SK-N-SH (cell line): ENCODE results near the gene TP53I3. TPM values are rescaled to one million over a fixed set of nuclear protein-coding genes. Genes with fewer than 3 reads are reported as not detected.
A peak's percentile ranks its signal among the peaks of the same experiment; 100 is the strongest.

Source experiments
- CTCF ChIA-PET: fragments of 300-600, 350-600 bp; formaldehyde crosslinking; extraction: SDS; loops from one replicate; lab custom pipeline; 2021; lab: Yijun Ruan, JAX
- POLR2A ChIA-PET: fragments of 350-600 bp; sonication (Branson Sonifier 250); formaldehyde crosslinking; extraction: SDS; loops from one replicate; lab custom pipeline; 2020; ENCODE audit warnings: antibody characterized with exemption, inconsistent platforms; lab: Yijun Ruan, JAX
- DNase-seq: peaks from one replicate; pipeline ENCODE4 v3.0.0; 2012
- H2AFZ ChIP-seq: fragments of 200-600 bp; sonication (generic); 2 replicates; pipeline ENCODE4 v1.8.1; 2016; ENCODE audit warnings: antibody characterized with exemption, mild to moderate bottlenecking, low read depth
- H3F3A ChIP-seq: fragments of 200-600 bp; sonication (generic); replicated peaks from 2 replicates; pipeline ENCODE3; 2016; ENCODE audit warnings: antibody characterized with exemption, mild to moderate bottlenecking; ENCODE audit not compliant: insufficient read depth
- H3K27ac ChIP-seq, 2 experiments: fragments of 200-500 bp in 1 of 2; fragments of 200-600 bp in 1 of 2; sonication (Bioruptor generic) in 1 of 2; sonication (generic), shearing (Covaris generic) in 1 of 2; 2 replicates each; pipeline versions ENCODE4 v1.5.1 to v1.6.1; 2014 to 2016; ENCODE audit warnings: low read depth in 2 of 2, inconsistent platforms in 1 of 2, low read length in 1 of 2, mild to moderate bottlenecking in 1 of 2, mixed read lengths in 1 of 2
- H3K27me3 ChIP-seq: fragments of 200-600 bp; sonication (generic), shearing (Covaris generic); 2 replicates; pipeline ENCODE4 v1.6.1; 2016; ENCODE audit warnings: mixed run types; ENCODE audit not compliant: insufficient read depth
- H3K36me3 ChIP-seq, 2 experiments: fragments of 200-500 bp in 1 of 2; fragments of 200-600 bp in 1 of 2; sonication (Bioruptor generic) in 1 of 2; sonication (generic) in 1 of 2; replicated peaks in 1 of 2; 2 replicates each; pipeline versions ENCODE3 to v1.5.1; 2014 to 2016; ENCODE audit warnings: low read length in 1 of 2, mild to moderate bottlenecking in 1 of 2; ENCODE audit not compliant: insufficient read depth in 2 of 2, control insufficient read depth in 1 of 2
- H3K4me1 ChIP-seq, 2 experiments: fragments of 200-500 bp in 1 of 2; fragments of 200-600 bp in 1 of 2; sonication (Bioruptor generic) in 1 of 2; sonication (generic), shearing (Covaris generic) in 1 of 2; 2 replicates each; pipeline versions ENCODE4 v1.5.1 to v1.6.1; 2014 to 2016; ENCODE audit warnings: low read depth in 1 of 2, low read length in 1 of 2, mixed run types in 1 of 2; ENCODE audit not compliant: insufficient read depth in 2 of 2, control insufficient read depth in 1 of 2
- H3K4me2 ChIP-seq: fragments of 200-600 bp; sonication (generic), shearing (Covaris generic); 2 replicates; pipeline ENCODE4 v1.6.1; 2017; ENCODE audit warnings: mixed run types
- H3K4me3 ChIP-seq, 2 experiments: fragments of 200-500 bp in 1 of 2; fragments of 200-600 bp in 1 of 2; sonication (Bioruptor generic) in 1 of 2; sonication (generic), shearing (Covaris generic) in 1 of 2; 2 replicates each; pipeline versions ENCODE4 v1.5.1 to v1.8.1; 2014 to 2016; ENCODE audit warnings: low read depth in 2 of 2, inconsistent platforms in 1 of 2, low read length in 1 of 2, mild to moderate bottlenecking in 1 of 2, mixed read lengths in 1 of 2, moderate library complexity in 1 of 2
- H3K79me2 ChIP-seq: fragments of 200-600 bp; sonication (generic); 2 replicates; pipeline ENCODE4 v1.8.1; 2017; ENCODE audit warnings: mild to moderate bottlenecking; ENCODE audit not compliant: insufficient read depth
- H3K9ac ChIP-seq: fragments of 200-600 bp; sonication (generic); 2 replicates; pipeline ENCODE4 v1.6.1; 2017; ENCODE audit warnings: mixed run types
- H3K9me2 ChIP-seq: fragments of 200-600 bp; sonication (generic); 2 replicates; pipeline ENCODE4 v1.6.1; 2017; ENCODE audit warnings: mixed run types
- H3K9me3 ChIP-seq: fragments of 200-600 bp; sonication (generic); 2 replicates; pipeline ENCODE4 v1.6.1; 2017; ENCODE audit warnings: mixed run types, mild to moderate bottlenecking, moderate library complexity
- H4K20me1 ChIP-seq: fragments of 200-600 bp; sonication (generic); 2 replicates; pipeline ENCODE4 v1.6.1; 2017; ENCODE audit warnings: mild to moderate bottlenecking, mixed run types; ENCODE audit not compliant: insufficient read depth
- ELF1 ChIP-seq: IDR thresholded peaks from 2 replicates; pipeline ENCODE4 v1.4.0; 2012
- EP300 ChIP-seq, 2 experiments: IDR thresholded peaks; 2 replicates each; pipeline versions ENCODE4 v1.4.0 to v1.6.1; 2012; ENCODE audit warnings: borderline replicate concordance in 1 of 2, low read depth in 1 of 2, low read length in 1 of 2
- EZH2phosphoT487 ChIP-seq: fragments of 200-600 bp; sonication (generic); IDR thresholded peaks from 2 replicates; pipeline ENCODE4 v1.6.1; 2017; ENCODE audit warnings: low read depth, mixed run types, mild to moderate bottlenecking, antibody characterized with exemption, moderate library complexity, borderline replicate concordance
- FOXJ3 ChIP-seq: sonication (generic); formaldehyde crosslinking; IDR thresholded peaks from 2 replicates; pipeline ENCODE4 v1.5.1; 2020; ENCODE audit warnings: mild to moderate bottlenecking, missing genetic modification reagents
- FOXM1 ChIP-seq: IDR thresholded peaks from 2 replicates; pipeline ENCODE4 v1.4.0; 2012; ENCODE audit warnings: low read depth, mild to moderate bottlenecking
- GATA2 ChIP-seq: sonication (generic); formaldehyde crosslinking; IDR thresholded peaks from 2 replicates; pipeline ENCODE4 v1.5.0; 2020; ENCODE audit warnings: mild to moderate bottlenecking, missing genetic modification reagents
- MEF2A ChIP-seq: IDR thresholded peaks from 2 replicates; pipeline ENCODE4 v1.4.0; 2012; ENCODE audit warnings: low read depth, borderline replicate concordance
- RAD21 ChIP-seq: IDR thresholded peaks from 2 replicates; pipeline ENCODE4 v1.6.1; 2012; ENCODE audit warnings: mild to moderate bottlenecking, low read length
- RCOR1 ChIP-seq: fragments of 150-350 bp; IDR thresholded peaks from 2 replicates; pipeline ENCODE4 v1.6.1; 2017; ENCODE audit warnings: antibody characterized with exemption, low read length
- RXRA ChIP-seq: IDR thresholded peaks from 2 replicates; pipeline ENCODE4 v1.4.0; 2012; ENCODE audit warnings: low read depth, mild to moderate bottlenecking, borderline replicate concordance
- SIN3A ChIP-seq: IDR thresholded peaks from 2 replicates; pipeline ENCODE4 v1.6.1; 2012; ENCODE audit warnings: low read depth, mild to moderate bottlenecking, low read length, moderate library complexity, borderline replicate concordance
- SMC3 ChIP-seq: IDR thresholded peaks from 2 replicates; pipeline ENCODE4 v1.6.1; 2012; ENCODE audit warnings: low read depth, low read length, improper control_type of control experiment
- TAF1 ChIP-seq: IDR thresholded peaks from 2 replicates; pipeline ENCODE4 v1.6.1; 2012; ENCODE audit warnings: low read depth, mild to moderate bottlenecking, low read length, moderate library complexity, borderline replicate concordance
- TEAD4 ChIP-seq: IDR thresholded peaks from 2 replicates; pipeline ENCODE4 v1.4.0; 2012; ENCODE audit warnings: mild to moderate bottlenecking, borderline replicate concordance; ENCODE audit not compliant: insufficient read depth
- WGBS: methylation state at CpG from one replicate; pipeline ENCODE4 v1.1.6; 2017; ENCODE audit warnings: low lambda C conversion rate; 5-methylcytosine and 5-hydroxymethylcytosine counted together
- polyA plus RNA-seq, 3 experiments: library from polyadenylated mRNA; depleted of rRNA; stranded (reverse); fragments of >200 nt; gene quantifications; 2 replicates each; pipeline ENCODE4 v1.2.3, GENCODE V29; 2012
- TF ChIP-seq, protein P1 (sequence below): fragments of 200-600 bp; sonication (generic); IDR thresholded peaks from 2 replicates; pipeline ENCODE4 v1.6.1; 2017; ENCODE audit warnings: antibody characterized with exemption, mild to moderate bottlenecking, moderate library complexity
- TF ChIP-seq, protein P2 (sequence below): IDR thresholded peaks from 2 replicates; pipeline ENCODE4 v1.4.0; 2012; ENCODE audit warnings: low read depth, borderline replicate concordance

Gene TP53I3
- polyA plus RNA-seq, 1 of the 3 experiments (the other 2 are of a cell fraction) = 110 TPM

DNA sequence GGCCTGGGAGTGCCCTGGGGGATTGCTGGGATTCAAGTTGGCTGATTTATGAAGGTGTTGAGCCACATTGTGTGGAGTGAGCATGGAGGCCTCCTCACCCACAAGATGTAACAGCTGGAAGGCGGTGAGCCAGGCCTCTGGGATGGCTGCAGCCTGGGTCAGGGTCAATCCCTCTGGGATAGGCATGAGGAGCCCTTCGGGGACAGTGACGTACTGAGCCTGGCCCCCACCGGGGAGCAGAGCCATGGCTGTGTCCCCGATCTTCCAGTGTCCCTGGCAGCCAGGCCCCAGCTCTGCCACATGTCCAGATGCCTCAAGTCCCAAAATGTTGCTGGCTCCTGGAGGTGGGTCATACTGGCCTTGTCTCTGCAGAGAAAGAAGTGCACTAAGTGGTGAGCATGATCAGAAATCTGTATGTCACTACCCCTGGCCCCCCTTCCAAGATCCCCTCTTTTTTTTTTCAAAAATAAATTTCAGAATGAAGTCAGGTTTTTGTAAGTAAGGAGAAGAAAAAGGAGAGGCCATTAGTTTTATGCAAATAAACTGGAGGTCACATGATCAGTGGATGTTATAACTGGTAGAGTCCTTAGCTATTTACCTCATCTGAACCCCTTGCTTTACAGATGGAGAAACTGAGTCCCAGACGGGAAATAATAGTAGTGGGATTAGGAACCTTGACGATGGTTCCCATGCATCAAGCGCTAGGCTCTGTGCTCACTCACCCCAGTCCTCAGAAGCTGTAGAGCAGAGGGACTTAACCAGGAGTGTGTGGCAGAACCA lies 1.7 kb downstream of the TP53I3 start:
- H3K36me3 ChIP-seq = peaks cover 30 to 38% of the 10 kb centered on the region in 2 experiments
- H4K20me1 ChIP-seq = no peaks in the 10 kb centered on the region
- peaks cover 13% of the 10 kb centered on the region; the same call in 1 of the 2 replicates for H3K79me2 ChIP-seq
- no peak for DNase-seq
- H3K9me2 ChIP-seq = no peaks in the 10 kb centered on the region
- H3K27me3 ChIP-seq = no peaks in the 10 kb centered on the region
- H2AFZ ChIP-seq = peak overlapping the region; percentile 95
- peaks cover 40% of the 10 kb centered on the region for H3F3A ChIP-seq
- WGBS = 85% methylated on average over 8 of the region's 8 CpGs
- no peak for TF ChIP-seq SMC3
- TF ChIP-seq RCOR1 = no peak; the same call in 1 of the 2 replicates
- TF ChIP-seq, protein P1, sequence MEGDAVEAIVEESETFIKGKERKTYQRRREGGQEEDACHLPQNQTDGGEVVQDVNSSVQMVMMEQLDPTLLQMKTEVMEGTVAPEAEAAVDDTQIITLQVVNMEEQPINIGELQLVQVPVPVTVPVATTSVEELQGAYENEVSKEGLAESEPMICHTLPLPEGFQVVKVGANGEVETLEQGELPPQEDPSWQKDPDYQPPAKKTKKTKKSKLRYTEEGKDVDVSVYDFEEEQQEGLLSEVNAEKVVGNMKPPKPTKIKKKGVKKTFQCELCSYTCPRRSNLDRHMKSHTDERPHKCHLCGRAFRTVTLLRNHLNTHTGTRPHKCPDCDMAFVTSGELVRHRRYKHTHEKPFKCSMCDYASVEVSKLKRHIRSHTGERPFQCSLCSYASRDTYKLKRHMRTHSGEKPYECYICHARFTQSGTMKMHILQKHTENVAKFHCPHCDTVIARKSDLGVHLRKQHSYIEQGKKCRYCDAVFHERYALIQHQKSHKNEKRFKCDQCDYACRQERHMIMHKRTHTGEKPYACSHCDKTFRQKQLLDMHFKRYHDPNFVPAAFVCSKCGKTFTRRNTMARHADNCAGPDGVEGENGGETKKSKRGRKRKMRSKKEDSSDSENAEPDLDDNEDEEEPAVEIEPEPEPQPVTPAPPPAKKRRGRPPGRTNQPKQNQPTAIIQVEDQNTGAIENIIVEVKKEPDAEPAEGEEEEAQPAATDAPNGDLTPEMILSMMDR = no peak
- TF ChIP-seq ELF1 = no peak
- no peak for TF ChIP-seq RAD21
- TF ChIP-seq, protein P2, sequence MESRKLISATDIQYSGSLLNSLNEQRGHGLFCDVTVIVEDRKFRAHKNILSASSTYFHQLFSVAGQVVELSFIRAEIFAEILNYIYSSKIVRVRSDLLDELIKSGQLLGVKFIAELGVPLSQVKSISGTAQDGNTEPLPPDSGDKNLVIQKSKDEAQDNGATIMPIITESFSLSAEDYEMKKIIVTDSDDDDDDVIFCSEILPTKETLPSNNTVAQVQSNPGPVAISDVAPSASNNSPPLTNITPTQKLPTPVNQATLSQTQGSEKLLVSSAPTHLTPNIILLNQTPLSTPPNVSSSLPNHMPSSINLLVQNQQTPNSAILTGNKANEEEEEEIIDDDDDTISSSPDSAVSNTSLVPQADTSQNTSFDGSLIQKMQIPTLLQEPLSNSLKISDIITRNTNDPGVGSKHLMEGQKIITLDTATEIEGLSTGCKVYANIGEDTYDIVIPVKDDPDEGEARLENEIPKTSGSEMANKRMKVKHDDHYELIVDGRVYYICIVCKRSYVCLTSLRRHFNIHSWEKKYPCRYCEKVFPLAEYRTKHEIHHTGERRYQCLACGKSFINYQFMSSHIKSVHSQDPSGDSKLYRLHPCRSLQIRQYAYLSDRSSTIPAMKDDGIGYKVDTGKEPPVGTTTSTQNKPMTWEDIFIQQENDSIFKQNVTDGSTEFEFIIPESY = no peak
- no peak for TF ChIP-seq EP300 (IDR thresholded peaks at IDR 0.05; ENCODE audit: borderline replicate concordance in 1 of 2, low read depth in 1 of 2, low read length in 1 of 2)
- TF ChIP-seq RXRA = no peak
- TF ChIP-seq EZH2phosphoT487 = no peak
- no peak for TF ChIP-seq SIN3A
- no peak for TF ChIP-seq MEF2A
- no peak for TF ChIP-seq GATA2
- no peak for TF ChIP-seq FOXJ3 (CRISPR knock-in tag)
- TF ChIP-seq FOXM1 = no peak
- no peak for TF ChIP-seq TAF1
- no peak for TF ChIP-seq TEAD4
- CTCF ChIA-PET = interaction anchor here (0.6 to 5.8 kb wide), 33 partner anchors 9 to 903 kb away, joined by 3 to 75 read pairs (median 6); partner anchors contain the start of genes ATAD2B, FAM228B, FKBP1B and ITSN2
- peak overlapping the region; percentile 86 to 95 for H3K27ac ChIP-seq
- POLR2A ChIA-PET = interaction anchor here (0.7 to 3.0 kb wide), 11 partner anchors 28 to 744 kb away, joined by 4 to 66 read pairs (median 6); partner anchors contain the start of genes ATAD2B, CENPO, FAM228B and FKBP1B
- peak overlapping the region; percentile 66 to 72 for H3K4me3 ChIP-seq
- H3K9ac ChIP-seq = peak overlapping the region; percentile 82
- H3K4me2 ChIP-seq = peak overlapping the region; percentile 87
- H3K4me1 ChIP-seq = peaks cover 0 to 21% of the 10 kb centered on the region in 2 experiments; a peak in 2 of 4 replicates
- H3K9me3 ChIP-seq = no peaks in the 10 kb centered on the region
